Astrocyte (in vitro differentiated cells and primary cell): ENCODE results near the gene SEC22C. TPM values are rescaled to one million over a fixed set of nuclear protein-coding genes. Genes with fewer than 3 reads are reported as not detected.

Experiments used
- DNase-seq: peaks from one replicate; pipeline ENCODE4 v3.0.0-alpha.2; 2010; ENCODE audit warnings: low read depth
- FAIRE-seq: peaks from 2 replicates; lab custom pipeline; 2011; peaks lifted over from hg19 to GRCh38; lab: Jason Lieb, UNC
- H2AFZ ChIP-seq: 2 replicates; pipeline ENCODE4 v1.6.0; 2012; ENCODE audit warnings: low read depth, low read length, inconsistent platforms
- H3K27ac ChIP-seq: 2 replicates; pipeline ENCODE4 v1.5.1; 2011; ENCODE audit warnings: low read depth, low read length, inconsistent platforms
- H3K27me3 ChIP-seq: 2 replicates; pipeline ENCODE4 v1.6.0; 2011; ENCODE audit warnings: low read length, inconsistent platforms; ENCODE audit not compliant: insufficient read depth
- H3K36me3 ChIP-seq: 2 replicates; pipeline ENCODE4 v1.5.1; 2011; ENCODE audit warnings: low read length, inconsistent platforms; ENCODE audit not compliant: insufficient read depth
- H3K4me1 ChIP-seq: 2 replicates; pipeline ENCODE4 v1.5.1; 2011; ENCODE audit warnings: low read length, inconsistent platforms; ENCODE audit not compliant: insufficient read depth
- H3K4me2 ChIP-seq: 2 replicates; pipeline ENCODE4 v1.6.0; 2012; ENCODE audit warnings: low read length, inconsistent platforms
- H3K4me3 ChIP-seq: 2 replicates; pipeline ENCODE4 v1.5.1; 2011; ENCODE audit warnings: low read depth, mild to moderate bottlenecking, low read length, inconsistent platforms; ENCODE audit not compliant: insufficient read depth
- H3K79me2 ChIP-seq: 2 replicates; pipeline ENCODE4 v1.6.0; 2012; ENCODE audit warnings: mild to moderate bottlenecking, low read length, inconsistent platforms; ENCODE audit not compliant: insufficient read depth
- H3K9ac ChIP-seq: 2 replicates; pipeline ENCODE4 v1.6.0; 2012; ENCODE audit warnings: mild to moderate bottlenecking, low read length, inconsistent platforms
- H3K9me3 ChIP-seq: 2 replicates; pipeline ENCODE4 v1.5.1; 2012; ENCODE audit warnings: low read depth, mild to moderate bottlenecking, low read length, inconsistent platforms; ENCODE audit not compliant: insufficient read depth
- H4K20me1 ChIP-seq: 2 replicates; pipeline ENCODE4 v1.6.0; 2012; ENCODE audit warnings: low read length, inconsistent platforms; ENCODE audit not compliant: insufficient read depth
- H3K27ac Mint-ChIP-seq: one replicate; pipeline ENCODE4 v1.8.0; 2021; ENCODE audit warnings: mild to moderate bottlenecking, mixed read lengths; ENCODE audit not compliant: unreplicated experiment
- H3K27me3 Mint-ChIP-seq: one replicate; pipeline ENCODE4 v1.8.0; 2021; ENCODE audit warnings: low read depth, mixed read lengths; ENCODE audit not compliant: unreplicated experiment
- H3K36me3 Mint-ChIP-seq: one replicate; pipeline ENCODE4 v1.8.0; 2021; ENCODE audit warnings: low read depth, mixed read lengths; ENCODE audit not compliant: unreplicated experiment
- H3K4me1 Mint-ChIP-seq: one replicate; pipeline ENCODE4 v1.8.0; 2021; ENCODE audit warnings: low read depth, mixed read lengths; ENCODE audit not compliant: unreplicated experiment
- H3K4me3 Mint-ChIP-seq: one replicate; pipeline ENCODE4 v1.8.0; 2021; ENCODE audit warnings: mild to moderate bottlenecking, moderate library complexity, mixed read lengths; ENCODE audit not compliant: unreplicated experiment
- H3K9me3 Mint-ChIP-seq: one replicate; pipeline ENCODE4 v1.8.0; 2021; ENCODE audit warnings: mild to moderate bottlenecking, mixed read lengths; ENCODE audit not compliant: unreplicated experiment
- CTCF ChIP-seq: IDR thresholded peaks from 2 replicates; pipeline ENCODE4 v1.5.1; 2011; ENCODE audit warnings: low read depth, mild to moderate bottlenecking, inconsistent platforms, low read length, moderate library complexity; ENCODE audit not compliant: insufficient read depth
- EZH2 ChIP-seq: IDR thresholded peaks from 2 replicates; pipeline ENCODE4 v1.6.1; 2012; ENCODE audit warnings: mild to moderate bottlenecking, low read length, inconsistent platforms; ENCODE audit not compliant: insufficient read depth
- total RNA-seq: library from RNA; stranded (reverse); gene quantifications from 2 replicates; pipeline ENCODE4 v1.2.1, GENCODE V29; 2021

The SEC22C gene
- total RNA-seq, 1 donor from 2014 or later, result 37.4 TPM

GRCh38 chr3:42501321-42501680 lies 80.5 kb downstream of the SEC22C start:
- peaks cover 55% of the 10 kb centered on the region for H3K27me3 Mint-ChIP-seq
- no peak overlapping the region for H3K27ac Mint-ChIP-seq
- Histone ChIP-seq H3K4me2 (peak overlapping the region; percentile 83), H3K27ac (no peak overlapping the region), H4K20me1 (no peaks in the 10 kb centered on the region), H3K36me3 (no peaks in the 10 kb centered on the region), H2AFZ (peak overlapping the region; percentile 47), H3K4me3 (peak overlapping the region; percentile 33), H3K9me3 (no peaks in the 10 kb centered on the region), H3K9ac (no peak overlapping the region), H3K79me2 (no peaks in the 10 kb centered on the region), H3K4me1 (peaks cover 20% of the 10 kb centered on the region), H3K27me3 (peaks cover 26% of the 10 kb centered on the region)
- peak overlapping the region; percentile 54 for H3K4me3 Mint-ChIP-seq
- no peak for TF ChIP-seq EZH2
- no peak for TF ChIP-seq CTCF
- H3K36me3 Mint-ChIP-seq, result no peaks in the 10 kb centered on the region
- peaks cover 3% of the 10 kb centered on the region for H3K9me3 Mint-ChIP-seq
- peaks cover 19% of the 10 kb centered on the region for H3K4me1 Mint-ChIP-seq
- DNase-seq (no peak), FAIRE-seq (no peak)

GRCh38 chr3:42500909-42501308 lies 80.9 kb downstream of the SEC22C start:
- no peak overlapping the region for H3K9ac ChIP-seq
- H3K27me3 ChIP-seq, result peaks cover 26% of the 10 kb centered on the region
- no peaks in the 10 kb centered on the region for H3K36me3 ChIP-seq
- H3K36me3 Mint-ChIP-seq, result no peaks in the 10 kb centered on the region
- no peaks in the 10 kb centered on the region for H3K79me2 ChIP-seq
- H4K20me1 ChIP-seq, result no peaks in the 10 kb centered on the region
- peaks cover 55% of the 10 kb centered on the region for H3K27me3 Mint-ChIP-seq
- no peak overlapping the region for H3K4me2 ChIP-seq
- DNase-seq, result no peak
- no peaks in the 10 kb centered on the region for H3K9me3 ChIP-seq
- no peak overlapping the region for H3K27ac Mint-ChIP-seq
- no peak overlapping the region for H3K4me3 ChIP-seq
- FAIRE-seq, result no peak
- H2AFZ ChIP-seq, result no peak overlapping the region
- H3K4me1 Mint-ChIP-seq, result peaks cover 21% of the 10 kb centered on the region
- peaks cover 3% of the 10 kb centered on the region for H3K9me3 Mint-ChIP-seq
- no peak overlapping the region for H3K27ac ChIP-seq
- H3K4me1 ChIP-seq, result peaks cover 21% of the 10 kb centered on the region
- H3K4me3 Mint-ChIP-seq, result peak overlapping the region; percentile 50
- TF ChIP-seq EZH2 (no peak), CTCF (no peak)

- no peak overlapping the region for H2AFZ ChIP-seq
- no peak for FAIRE-seq
- H3K27ac ChIP-seq, result no peak overlapping the region
- H3K4me3 ChIP-seq, result no peak overlapping the region
- TF ChIP-seq CTCF, result no peak
- TF ChIP-seq EZH2, result no peak
- no peak overlapping the region for H3K27ac Mint-ChIP-seq
- H3K9me3 Mint-ChIP-seq, result peaks cover 3% of the 10 kb centered on the region
- H3K9me3 ChIP-seq, result no peaks in the 10 kb centered on the region
- no peak overlapping the region for H3K9ac ChIP-seq
- no peak overlapping the region for H3K4me3 Mint-ChIP-seq
- H3K4me2 ChIP-seq, result no peak overlapping the region
- H3K36me3 Mint-ChIP-seq, result no peaks in the 10 kb centered on the region
- H3K27me3 Mint-ChIP-seq, result peaks cover 55% of the 10 kb centered on the region
- H4K20me1 ChIP-seq, result no peaks in the 10 kb centered on the region
- H3K36me3 ChIP-seq, result no peaks in the 10 kb centered on the region
- H3K4me1 Mint-ChIP-seq, result peaks cover 21% of the 10 kb centered on the region
- H3K79me2 ChIP-seq, result no peaks in the 10 kb centered on the region
- no peak for DNase-seq
- peaks cover 21% of the 10 kb centered on the region for H3K4me1 ChIP-seq
- H3K27me3 ChIP-seq, result peaks cover 26% of the 10 kb centered on the region
Measured at GRCh38 chr3:42500091-42500490, 81.7 kb downstream of the SEC22C start.
